GM12865 (cell line): ENCODE results near the gene SLC38A2.
A peak's percentile ranks its signal among the peaks of the same experiment; 100 is the strongest.

ENCODE experiments used
- DNase-seq: peaks from one replicate; pipeline ENCODE4 v3.0.0; 2010; ENCODE audit warnings: low read depth
- H3K4me3 ChIP-seq: 2 replicates; pipeline ENCODE4 v1.5.1; 2011; ENCODE audit warnings: mild to moderate bottlenecking, low read depth, low read length, control low read depth
- CTCF ChIP-seq: IDR thresholded peaks from 2 replicates; pipeline ENCODE4 v1.5.1; 2011; ENCODE audit warnings: low read length, control low read depth, low read depth, inconsistent platforms; ENCODE audit not compliant: insufficient read depth; ENCODE audit errors: missing control alignments

The SLC38A2 gene

GRCh38 chr12:46358325-46358700, 14.3 kb downstream of the SLC38A2 start:
- no peak overlapping the region for H3K4me3 ChIP-seq
- TF ChIP-seq CTCF: no peak
- no peak for DNase-seq

GRCh38 chr12:46357438-46358324, 14.9 kb downstream of the SLC38A2 start:
- no peak overlapping the region for H3K4me3 ChIP-seq
- no peak for TF ChIP-seq CTCF
- no peak for DNase-seq

- TF ChIP-seq CTCF: no peak
- H3K4me3 ChIP-seq: no peak overlapping the region
- DNase-seq: no peak
These were observed 15.7 kb downstream of the SLC38A2 start for GRCh38 chr12:46356655-46357437.

- DNase-seq: no peak
- TF ChIP-seq CTCF: no peak
- H3K4me3 ChIP-seq: no peak overlapping the region
These were observed 17.8 kb downstream of the SLC38A2 start for GRCh38 chr12:46354802-46355199.

GRCh38 chr12:46354111-46354801, 18.3 kb downstream of the SLC38A2 start:
- no peak for DNase-seq
- H3K4me3 ChIP-seq: no peak overlapping the region
- TF ChIP-seq CTCF: peak; percentile 11

GRCh38 chr12:46351886-46352650, 20.5 kb downstream of the SLC38A2 start:
- no peak for TF ChIP-seq CTCF
- DNase-seq: no peak
- no peak overlapping the region for H3K4me3 ChIP-seq
